Stimulated activated CD4-positive, alpha-beta T cell treated with anti-CD3 and anti-CD28 coated beads, Interleukin-4, amount 100 ng/mL, for 24 hours (primary cell): ENCODE measurements around the gene VSTM2L.
"Not testable (repeated sequence)": the region's sequence is repeated elsewhere in the genome, so short reads cannot be mapped to it uniquely, and the experiment has no call there.

Experiments used
- DNase-seq: peaks from one replicate; pipeline ENCODE4 v3.0.0-alpha.2; 2020

VSTM2L gene

DNA sequence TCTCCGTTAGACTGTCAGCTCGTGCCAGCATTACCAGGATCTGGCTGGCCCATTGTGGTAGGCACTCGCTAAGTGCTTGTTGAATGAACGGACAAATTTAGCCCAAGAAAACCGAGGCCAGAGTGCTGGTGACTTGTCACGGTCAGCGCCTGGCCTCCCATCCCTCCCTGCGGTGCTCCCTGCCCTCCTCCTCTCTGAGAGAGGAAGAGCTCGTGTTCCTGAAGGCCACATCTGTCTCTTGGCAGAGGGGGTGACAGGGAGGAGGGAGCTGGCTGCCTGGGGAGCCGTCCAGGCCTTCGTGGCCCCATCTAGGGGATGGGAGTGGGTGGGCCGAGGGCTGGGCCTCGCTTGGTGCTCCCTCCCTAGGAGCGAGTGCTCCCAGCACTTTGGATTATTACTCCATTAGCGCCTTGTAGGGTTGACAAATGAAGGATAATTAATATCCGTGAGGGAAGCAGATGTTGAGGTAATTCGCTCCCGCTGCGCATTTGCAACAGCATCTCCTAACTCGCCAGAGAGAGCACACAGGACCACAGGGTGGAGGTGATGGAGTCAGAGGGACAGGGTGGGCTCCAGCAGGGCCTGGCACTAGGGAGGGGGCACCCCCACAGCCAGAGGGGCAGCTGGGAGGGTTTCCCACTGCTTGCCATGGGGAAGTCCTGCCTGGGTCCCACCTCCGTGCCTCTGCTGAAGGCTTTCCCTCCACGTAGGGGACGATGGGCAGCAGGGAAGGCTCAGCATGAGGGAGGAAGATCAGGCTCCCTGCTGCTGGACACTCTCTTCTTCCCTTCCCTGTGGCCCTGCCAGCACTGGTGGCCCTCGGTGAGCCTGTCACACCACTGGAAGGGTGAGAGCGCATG, 37.0 kb downstream of the VSTM2L start:
- DNase-seq = no peak

DNA sequence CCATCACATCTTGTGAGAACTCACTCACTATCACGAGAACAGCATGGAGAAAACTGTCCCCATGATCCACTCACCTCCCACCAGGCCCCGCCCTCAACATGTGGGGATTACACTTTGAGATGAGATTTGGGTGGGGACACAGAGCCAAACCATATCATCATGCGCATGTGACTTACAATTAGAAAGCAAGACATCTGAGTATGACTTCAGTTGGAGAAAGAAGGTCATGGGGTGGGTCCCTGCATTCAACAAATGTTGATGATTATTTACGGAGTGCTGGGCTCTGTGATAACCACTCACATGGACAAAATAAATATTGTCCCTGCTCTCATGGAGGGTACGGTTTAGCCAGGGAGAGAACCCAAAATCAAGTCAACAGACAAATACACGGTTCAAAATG, 37.9 kb downstream of the VSTM2L start:
- DNase-seq = no peak

DNA sequence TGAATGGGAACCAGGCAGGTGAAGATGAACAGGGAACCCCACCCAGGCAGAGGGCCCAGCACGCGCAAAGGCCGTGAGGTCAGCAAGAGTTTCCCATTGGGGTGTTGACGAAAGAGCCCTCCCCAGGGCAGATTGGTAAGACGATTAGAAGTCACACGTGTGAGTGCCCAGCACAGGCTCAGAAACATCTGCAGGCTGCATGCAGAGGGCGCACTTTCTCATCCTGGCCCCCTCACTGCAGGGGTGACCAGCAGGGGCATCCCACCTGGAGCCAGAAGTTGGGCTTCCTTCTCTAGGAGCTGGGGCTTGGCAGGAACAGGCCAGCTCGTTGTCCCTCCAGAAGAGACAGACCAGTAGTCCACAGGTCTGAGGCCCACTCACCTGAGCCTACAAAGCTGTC, 38.4 kb downstream of the VSTM2L start:
- no peak for DNase-seq

DNA sequence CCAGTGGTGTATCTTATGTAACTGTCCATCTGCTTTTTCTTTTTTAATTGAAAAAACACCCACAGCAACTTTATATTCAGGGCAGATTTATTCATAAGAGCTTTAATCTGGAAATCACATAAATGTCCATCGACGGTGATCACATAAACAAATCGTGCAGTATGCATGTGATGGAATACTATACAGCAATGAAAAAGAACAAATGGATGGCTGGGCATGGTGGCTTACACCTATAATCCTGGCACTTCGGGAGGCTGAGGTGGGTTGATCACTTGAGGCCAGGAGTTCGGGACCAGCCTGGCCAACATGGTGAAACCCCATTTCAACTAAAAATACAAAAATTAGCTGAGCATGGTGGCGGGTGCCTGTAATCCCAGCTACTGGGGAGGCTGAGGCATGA, 39.1 kb downstream of the VSTM2L start:
- DNase-seq = no peak

DNA sequence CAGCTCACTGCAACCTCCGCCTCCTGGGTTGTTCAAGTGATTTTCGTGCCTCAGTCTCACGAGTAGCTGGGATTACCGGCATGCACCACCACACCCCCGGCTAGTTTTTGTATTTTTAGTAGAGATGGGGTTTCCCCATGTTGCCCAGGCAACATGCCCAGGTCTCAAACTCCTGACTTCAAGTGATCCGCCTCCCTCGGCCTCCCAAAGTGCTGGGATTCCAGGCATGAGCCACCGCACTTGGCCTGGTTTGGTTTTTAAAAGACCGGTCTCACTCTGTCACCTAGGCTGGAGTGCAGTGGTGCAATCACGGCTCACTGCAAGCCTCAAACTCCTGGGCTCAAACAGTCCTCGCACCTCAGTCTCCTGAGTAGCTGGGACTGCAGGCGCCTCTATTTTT, 40.1 kb downstream of the VSTM2L start:
- no peak for DNase-seq

DNA sequence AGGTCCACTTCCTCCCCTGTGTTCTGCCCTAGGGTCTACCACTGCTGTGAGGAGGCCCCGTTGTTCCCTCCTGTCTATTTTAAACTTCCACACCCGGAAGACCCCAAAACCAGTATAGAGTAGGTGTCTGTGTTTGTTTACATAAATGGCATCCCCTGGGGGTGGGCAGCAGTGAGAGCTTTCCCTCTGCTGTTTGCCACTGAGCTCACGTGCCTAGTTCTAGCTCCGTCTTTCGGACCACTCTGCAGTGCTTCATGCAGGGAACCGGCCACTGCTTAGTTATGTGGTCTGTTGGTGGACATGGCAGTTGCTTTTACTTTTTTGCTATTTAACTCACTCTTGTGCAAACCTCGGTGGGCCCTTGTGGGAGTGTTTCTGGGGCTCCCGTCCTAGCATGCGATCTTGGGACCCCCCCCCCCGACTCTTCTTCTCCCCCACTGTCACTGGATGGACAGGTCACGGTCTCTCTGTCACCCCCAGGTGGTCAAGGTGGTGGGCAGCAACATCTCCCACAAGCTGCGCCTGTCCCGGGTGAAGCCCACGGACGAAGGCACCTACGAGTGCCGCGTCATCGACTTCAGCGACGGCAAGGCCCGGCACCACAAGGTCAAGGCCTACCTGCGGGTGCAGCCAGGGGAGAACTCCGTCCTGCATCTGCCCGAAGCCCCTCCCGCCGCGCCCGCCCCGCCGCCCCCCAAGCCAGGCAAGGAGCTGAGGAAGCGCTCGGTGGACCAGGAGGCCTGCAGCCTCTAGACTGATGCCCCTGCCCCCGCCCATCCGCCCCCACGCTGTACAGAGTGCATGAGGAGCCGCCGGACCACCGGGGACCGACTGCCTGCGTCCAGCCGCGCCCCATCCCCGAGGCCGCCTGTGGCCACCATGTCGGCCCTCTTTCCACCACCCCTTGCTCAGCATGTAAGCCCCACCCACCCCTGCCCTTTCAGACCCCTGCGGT, 40.9 kb downstream of the VSTM2L start:
- no peak for DNase-seq

DNA sequence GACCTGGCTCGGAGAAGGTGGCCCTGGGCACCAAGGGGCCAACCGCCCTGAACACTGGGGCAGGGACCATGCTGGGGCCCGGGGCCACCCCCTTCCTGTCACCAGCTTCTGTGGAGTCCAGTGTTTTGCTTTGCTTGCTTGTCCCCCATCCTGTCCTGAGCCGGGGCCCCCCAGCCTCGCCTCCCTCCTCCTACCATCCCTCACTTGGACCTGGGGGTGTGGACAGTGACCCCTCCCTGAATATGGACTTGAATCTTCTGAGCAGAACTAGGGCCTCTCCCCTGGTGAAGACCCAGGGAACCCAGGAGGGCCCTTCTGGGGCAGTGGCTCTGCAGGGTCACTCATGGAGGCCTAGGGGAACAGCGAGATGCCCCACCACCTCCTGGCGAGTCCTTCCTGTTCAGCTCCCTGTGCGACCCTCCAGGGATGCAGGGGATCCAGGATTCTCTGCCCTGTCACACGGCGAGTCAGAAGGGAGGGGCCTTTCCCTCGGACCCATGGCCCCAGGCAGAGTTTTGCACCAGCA, 41.6 kb downstream of the VSTM2L start:
- DNase-seq = no peak

DNA sequence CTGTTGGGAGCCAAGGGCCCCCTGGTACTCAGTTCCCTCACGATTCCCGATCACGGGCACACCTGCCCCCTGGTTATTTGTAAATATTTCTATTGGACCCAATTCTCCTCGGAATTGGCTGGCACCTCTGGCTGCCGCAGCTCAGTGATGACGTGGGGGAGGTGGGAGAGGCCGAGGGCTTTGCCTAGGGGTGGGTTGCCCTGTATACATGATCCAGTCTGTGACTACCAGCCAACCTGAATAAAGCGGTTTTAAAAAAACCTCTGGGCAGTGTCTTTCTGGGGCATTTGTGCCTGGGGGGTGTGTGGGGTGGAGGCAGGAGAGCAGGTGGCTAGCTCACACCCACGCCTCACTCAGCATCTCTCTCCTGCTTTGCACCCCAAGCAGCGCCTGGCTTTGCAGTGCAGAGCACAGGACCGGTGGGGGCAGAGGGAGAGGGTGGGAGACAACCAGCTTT, 42.2 kb downstream of the VSTM2L start:
- no peak for DNase-seq

DNA sequence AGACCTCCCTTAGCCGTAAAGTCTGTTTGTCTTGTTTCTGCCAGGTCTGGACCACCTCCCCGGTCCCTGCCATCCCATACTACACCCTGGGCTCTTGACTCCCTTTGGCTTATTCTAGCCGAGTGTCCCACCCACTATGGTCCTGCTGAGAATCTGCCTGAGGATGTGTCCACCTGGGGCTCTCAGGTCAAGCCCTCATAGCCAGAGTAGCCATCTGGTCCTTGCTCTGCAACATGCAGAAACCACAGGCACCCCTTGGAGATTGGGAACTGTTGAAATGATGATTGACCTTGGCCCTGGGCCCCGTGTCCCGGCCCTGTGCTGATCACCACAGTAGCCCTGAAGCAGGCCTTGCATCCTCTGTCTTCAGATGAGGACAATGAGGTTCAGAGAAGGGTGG, 44.0 kb downstream of the VSTM2L start:
- no peak for DNase-seq

DNA sequence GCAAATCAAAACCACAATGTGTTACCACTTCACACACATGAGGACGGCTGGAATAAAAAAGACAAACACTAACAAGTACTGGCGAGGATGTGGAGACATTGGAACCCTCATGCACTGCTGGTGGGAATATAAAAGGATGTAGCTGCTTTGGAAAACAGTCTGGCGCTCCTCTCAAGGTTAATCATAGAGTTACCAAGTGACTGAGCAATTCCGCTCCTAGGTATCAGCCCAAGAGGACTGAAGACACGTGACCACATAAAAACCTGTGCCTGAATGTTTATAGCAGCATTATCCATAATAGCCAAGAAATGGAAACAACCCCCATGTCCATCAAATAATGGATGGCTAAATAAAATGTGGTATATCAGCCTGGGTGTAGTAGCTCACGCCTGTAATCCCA, 45.0 kb downstream of the VSTM2L start:
- no peak for DNase-seq

DNA sequence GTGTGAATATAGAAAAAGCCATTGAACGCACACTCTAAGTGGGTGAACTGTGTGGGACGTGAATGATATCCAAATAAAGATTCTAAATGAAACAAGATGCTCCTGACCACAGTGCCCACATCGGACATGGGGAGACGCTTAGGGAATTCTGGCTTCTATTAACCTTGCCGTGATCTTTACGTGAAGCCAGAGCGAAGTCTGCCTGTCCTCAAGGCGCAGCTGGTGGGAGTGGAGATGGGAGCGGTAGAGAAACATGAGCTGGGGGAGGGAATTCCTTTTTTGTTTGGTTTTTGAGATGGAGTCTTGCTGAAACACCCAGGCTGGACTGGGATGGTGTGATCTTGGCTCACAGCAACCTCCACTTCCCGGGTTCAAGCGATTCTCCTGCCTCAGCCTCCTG, 46.0 kb downstream of the VSTM2L start:
- DNase-seq = no peak

DNA sequence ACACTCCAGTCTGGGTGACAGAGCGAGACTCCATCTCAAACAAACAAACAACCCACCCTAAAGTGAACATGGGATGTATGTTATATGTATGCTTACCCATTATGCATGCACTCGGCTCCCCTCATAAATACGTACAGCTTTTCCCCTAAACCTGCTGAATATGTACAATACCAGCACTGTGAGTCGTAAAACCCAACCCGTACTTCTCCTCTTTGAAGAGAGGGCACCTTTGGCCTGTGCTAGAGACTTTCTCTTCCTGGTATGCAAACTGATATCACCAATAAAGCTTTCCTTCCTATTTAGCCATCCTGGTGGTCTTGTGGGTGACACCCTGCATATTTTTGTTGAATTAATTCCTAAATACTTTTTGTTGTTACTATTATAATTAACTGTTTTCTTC, 51.3 kb downstream of the VSTM2L start:
- no peak for DNase-seq

DNA sequence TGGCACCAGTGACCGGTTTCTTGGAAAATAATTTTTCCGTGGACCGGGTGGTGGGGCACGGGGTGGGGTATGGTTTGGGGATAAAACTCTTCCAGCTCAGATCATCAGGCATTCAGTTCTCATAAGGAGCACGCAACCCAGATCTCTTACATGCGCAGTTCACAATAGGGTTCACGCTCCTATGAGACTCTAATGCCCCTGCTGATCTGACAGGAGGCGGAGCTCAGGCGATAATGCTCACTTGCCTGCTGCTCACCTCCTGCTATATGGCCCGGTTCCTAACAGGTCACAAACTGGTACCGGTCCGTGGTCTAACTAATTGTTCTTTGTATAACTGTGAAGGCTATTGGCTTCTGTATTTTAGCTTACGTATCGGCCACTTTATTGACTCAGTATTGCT, 51.7 kb downstream of the VSTM2L start:
- no peak for DNase-seq

DNA sequence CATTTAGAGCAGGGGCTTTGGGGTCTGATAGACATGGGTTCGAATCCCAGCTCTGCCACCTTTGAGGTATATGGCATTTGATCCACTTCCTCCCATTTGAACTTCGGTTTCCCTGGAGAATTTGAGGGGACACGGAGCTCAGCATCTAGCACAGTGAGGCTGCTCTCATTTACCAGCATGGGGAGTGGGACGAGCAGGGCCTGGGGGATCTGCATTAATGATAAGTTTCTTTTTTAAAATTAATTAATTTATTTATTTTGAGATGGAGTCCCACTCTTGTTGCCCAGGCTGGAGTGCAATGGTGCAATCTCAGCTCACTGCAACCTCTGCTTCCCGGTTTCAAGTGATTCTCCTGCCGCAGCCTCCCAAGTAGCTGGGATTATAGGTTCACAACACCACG, 52.6 kb downstream of the VSTM2L start:
- no peak for DNase-seq

DNA sequence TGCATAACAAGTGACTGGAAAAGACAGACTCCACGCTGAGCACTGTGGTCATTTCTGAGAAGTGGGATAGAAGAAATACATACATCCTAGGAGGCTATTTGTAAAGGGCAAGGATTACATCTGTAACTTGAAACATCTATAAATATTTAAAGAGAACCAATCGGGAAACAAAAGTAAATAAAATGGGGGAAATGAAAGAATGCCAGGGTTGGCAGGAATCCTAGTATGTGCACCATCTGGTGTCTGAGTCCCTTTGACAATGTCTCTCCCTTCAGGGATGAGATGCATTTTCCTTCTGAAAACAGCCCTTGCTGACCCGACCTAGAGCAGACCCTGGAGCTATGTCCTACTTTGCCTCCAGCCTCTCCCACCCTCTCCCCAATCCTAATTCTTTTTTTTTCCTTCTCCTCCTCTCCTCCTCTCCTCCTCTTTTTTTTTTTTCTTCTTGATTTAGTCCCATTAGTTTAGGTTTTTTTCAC, 53.2 kb downstream of the VSTM2L start:
- DNase-seq = no peak

DNA sequence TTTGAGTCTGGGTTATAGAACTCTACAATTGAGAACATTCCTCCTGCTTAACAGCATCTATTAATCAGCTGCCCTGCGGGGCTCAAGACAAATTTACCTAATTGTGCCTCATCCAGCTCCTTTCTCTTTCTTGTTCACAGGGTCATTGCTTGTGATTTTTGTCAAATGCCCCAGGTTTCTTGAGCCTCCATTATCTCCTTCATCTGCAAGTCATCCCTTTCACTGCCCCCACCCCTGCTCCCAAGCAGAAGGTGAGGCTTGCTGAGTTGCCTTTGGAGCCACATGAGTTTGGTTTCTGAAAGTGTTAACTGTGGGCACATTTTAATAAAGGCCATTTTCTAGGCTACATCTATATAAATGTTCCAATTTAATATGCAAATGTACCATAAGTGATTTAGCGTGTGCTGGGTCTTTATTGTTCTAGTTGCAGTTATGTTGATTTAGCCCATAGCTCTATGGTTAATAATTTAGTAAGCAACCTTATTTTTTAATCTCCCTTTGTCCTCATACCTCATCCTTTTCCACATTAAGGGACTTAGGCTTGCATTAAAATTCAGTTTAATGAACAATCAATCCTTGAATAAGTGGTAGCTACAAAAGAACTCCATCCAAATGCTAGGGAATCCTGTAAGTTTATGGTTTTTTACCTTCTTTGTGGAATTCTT, 56.1 kb downstream of the VSTM2L start:
- no peak for DNase-seq

DNA sequence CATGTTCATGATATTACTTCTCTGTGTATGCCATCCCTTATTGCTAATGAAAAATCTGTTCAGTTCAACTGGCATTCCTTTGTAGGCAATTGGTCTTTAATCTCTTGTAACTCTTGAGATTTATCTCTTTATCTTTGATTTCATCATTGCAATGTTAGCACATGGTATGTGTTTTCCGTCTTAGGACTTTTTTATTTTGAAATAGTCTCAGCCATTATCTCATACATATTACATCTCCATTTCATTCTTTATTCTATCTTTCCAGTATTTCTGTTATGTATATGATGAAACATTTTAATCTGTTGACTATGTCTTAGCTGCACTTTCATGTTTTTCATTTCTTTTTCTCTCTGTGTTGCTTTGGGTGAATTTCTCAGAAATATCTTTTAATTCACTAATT, 58.1 kb downstream of the VSTM2L start:
- no peak for DNase-seq

DNA sequence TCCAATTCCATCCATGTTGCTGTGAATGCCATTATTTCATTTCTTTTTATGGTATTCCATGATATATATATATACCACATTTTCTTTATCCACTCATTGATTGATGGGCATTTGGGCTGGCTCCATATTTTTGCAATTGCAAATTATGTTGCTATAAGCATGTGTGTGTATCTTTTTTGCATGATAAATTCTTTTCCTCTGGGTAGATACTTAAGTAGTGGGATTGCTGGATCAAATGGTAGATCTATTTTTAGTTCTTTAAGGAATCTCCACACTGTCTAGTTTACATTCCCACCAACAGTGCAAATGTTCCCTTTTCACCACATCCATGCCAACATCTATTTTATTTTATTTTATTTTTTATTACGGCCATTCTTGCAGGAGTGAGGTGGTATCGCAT, 60.6 kb downstream of the VSTM2L start:
- not testable (repeated sequence) for DNase-seq

DNA sequence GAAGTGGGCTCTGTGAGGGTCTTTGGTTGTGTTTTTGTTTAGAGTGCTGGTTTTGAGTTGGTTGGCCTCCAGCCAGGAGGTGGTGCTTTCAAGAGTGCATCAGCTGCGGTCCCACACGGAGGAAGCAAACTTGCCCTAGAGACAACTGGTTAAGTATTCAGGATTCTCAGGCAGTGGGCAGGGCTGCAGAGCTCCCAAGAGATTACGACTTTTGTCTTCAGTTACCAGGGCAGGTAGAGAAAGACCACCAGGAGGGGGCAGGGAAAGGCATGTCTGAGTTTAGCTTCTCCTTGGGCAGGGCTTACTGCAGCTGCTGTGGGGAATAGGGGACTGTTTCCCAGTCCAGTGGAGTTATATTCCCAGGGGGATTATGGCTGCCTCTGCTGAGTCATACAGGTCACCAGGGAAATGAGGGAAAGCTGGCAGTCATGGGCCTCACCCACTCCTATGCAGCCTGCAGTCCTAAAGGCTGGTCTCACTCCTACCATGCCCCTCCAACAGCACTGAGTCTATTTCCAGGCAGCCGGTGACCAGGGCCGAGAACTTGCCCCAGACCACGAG, 66.0 kb downstream of the VSTM2L start:
- DNase-seq = no peak

DNA sequence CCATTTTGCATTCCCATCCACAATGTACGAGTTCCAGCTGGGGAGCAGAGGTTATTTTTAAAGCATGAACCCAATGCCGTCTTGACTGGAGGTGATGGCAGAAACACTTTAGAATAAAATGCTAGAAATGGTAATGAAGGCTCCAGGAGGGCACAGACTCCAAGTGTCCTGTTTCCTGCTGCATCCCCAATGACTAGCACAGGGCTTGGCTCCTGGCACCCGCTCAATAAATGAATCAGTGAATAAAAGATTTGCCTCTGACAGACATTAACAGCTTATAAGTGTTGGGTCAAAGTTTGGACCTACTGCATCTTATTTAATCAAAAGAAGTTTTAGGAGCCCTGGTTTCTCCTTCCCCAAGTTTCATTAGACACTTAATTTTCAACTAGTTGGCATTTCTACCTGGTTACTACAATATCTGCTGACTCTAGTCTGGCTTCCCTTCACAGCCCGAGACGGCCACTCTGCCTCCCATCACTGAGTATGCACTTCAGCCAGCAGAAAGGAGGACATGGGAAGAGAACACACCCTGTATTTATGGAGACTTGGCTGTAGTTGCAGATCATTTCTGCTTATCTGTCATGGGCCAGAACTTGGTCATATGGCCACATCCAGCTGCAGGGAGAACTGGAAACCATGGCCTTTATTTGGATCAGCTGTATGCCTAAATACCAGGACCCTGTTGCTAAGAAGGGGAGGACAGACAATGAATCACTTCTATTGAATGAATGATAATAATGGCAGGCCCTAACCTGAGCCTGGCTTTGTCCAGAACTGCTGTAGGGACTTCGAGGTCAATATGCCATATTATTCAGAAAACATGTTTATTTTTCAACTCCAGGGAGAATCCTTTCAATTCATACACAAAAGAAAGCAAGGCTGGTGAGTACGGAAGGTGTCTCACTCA, 67.3 kb downstream of the VSTM2L start:
- no peak for DNase-seq

DNA sequence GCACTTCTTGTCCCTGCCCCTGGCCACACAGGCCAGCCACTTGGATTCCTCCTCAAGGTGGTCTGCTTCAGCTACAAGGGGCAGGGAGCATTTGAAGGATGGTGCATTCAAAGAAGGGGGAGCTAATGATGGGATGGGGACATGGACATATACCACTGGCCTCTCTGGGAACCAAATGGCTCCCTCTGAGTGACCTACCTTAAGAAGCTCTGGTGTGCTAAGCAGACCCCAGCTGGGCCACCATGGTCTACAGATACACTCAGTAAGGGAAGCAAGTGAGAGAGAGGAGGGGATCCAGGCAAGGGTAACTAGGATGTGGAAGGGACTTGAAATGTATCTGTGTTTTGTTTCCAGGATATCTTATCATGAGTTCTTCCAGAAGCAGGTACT, 67.9 kb downstream of the VSTM2L start:
- no peak for DNase-seq
